Large intestine (tissue), 3 donors: Measurements from ENCODE around the gene FNBP1. TPM values are rescaled to one million over a fixed set of nuclear protein-coding genes. Genes with fewer than 3 reads are reported as not detected.

Source experiments
- DNase-seq, 2 donors: peaks; one replicate each; pipeline versions ENCODE4 v3.0.0 to v3.0.0-alpha.2; 2013
- H3K27ac ChIP-seq: one replicate; pipeline ENCODE4 v1.5.1; 2013; ENCODE audit warnings: low read length
- H3K27me3 ChIP-seq: 2 replicates; pipeline ENCODE4 v1.6.1; 2013; ENCODE audit warnings: low read length; ENCODE audit not compliant: control insufficient read depth, insufficient read depth
- H3K36me3 ChIP-seq: 2 replicates; pipeline ENCODE4 v1.6.1; 2013; ENCODE audit warnings: low read length; ENCODE audit not compliant: control insufficient read depth, insufficient read depth
- H3K4me1 ChIP-seq: one replicate; pipeline ENCODE4 v1.6.1; 2013; ENCODE audit warnings: low read length; ENCODE audit not compliant: control insufficient read depth, insufficient read depth
- H3K4me3 ChIP-seq: one replicate; pipeline ENCODE4 v1.5.1; 2013; ENCODE audit warnings: low read length
- H3K9me3 ChIP-seq: one replicate; pipeline ENCODE4 v1.6.1; 2013; ENCODE audit warnings: mild to moderate bottlenecking, low read depth, low read length, moderate library complexity; ENCODE audit not compliant: control insufficient read depth
- WGBS: methylation state at CpG from one replicate; pipeline ENCODE4 v1.1.5; 2013; ENCODE audit warnings: low lambda C conversion rate; ENCODE audit not compliant: insufficient coverage; 5-methylcytosine and 5-hydroxymethylcytosine counted together
- polyA plus RNA-seq: library from polyadenylated mRNA; unstranded; fragments of 120-200 nt; gene quantifications from one replicate; pipeline ENCODE4 v1.2.1, GENCODE V29; 2013

The FNBP1 gene
- polyA plus RNA-seq, 1 donor, result 25.1 TPM

- no peak for DNase-seq
- no peak overlapping the region for H3K27ac ChIP-seq
- no peaks in the 10 kb centered on the region for H3K27me3 ChIP-seq
- no peaks in the 10 kb centered on the region for H3K4me1 ChIP-seq
- H3K9me3 ChIP-seq, result no peaks in the 10 kb centered on the region
- H3K4me3 ChIP-seq, result no peak overlapping the region
- peaks cover 48% of the 10 kb centered on the region for H3K36me3 ChIP-seq
- no CpG with 5 or more reads among the region's 5 CpGs for WGBS
Observed at GRCh38 chr9:129852579-129852978, 190.4 kb downstream of the FNBP1 start.

- H3K9me3 ChIP-seq, result no peaks in the 10 kb centered on the region
- H3K27me3 ChIP-seq, result no peaks in the 10 kb centered on the region
- H3K4me1 ChIP-seq, result no peaks in the 10 kb centered on the region
- H3K4me3 ChIP-seq, result no peak overlapping the region
- H3K36me3 ChIP-seq, result peaks cover 42% of the 10 kb centered on the region
- WGBS, result no CpG with 5 or more reads among the region's 5 CpGs
- DNase-seq, result no peak
- no peak overlapping the region for H3K27ac ChIP-seq
Observed at GRCh38 chr9:129851821-129852220, 191.2 kb downstream of the FNBP1 start.

GRCh38 chr9:129850821-129851550 lies 192.0 kb downstream of the FNBP1 start:
- 88% methylated on average over 1 of the region's 6 CpGs for WGBS
- no peak overlapping the region for H3K27ac ChIP-seq
- no peaks in the 10 kb centered on the region for H3K9me3 ChIP-seq
- H3K4me1 ChIP-seq, result no peaks in the 10 kb centered on the region
- no peaks in the 10 kb centered on the region for H3K27me3 ChIP-seq
- H3K36me3 ChIP-seq, result peaks cover 35% of the 10 kb centered on the region
- H3K4me3 ChIP-seq, result no peak overlapping the region
- no peak for DNase-seq

GRCh38 chr9:129849901-129850300 lies 193.1 kb downstream of the FNBP1 start:
- H3K36me3 ChIP-seq, result peaks cover 30% of the 10 kb centered on the region
- WGBS, result 100% methylated on average over 1 of the region's 6 CpGs
- H3K27ac ChIP-seq, result no peak overlapping the region

GRCh38 chr9:129848712-129849441 lies 194.1 kb downstream of the FNBP1 start:
- Histone ChIP-seq H3K4me1 (no peaks in the 10 kb centered on the region), H3K27ac (no peak overlapping the region), H3K36me3 (peaks cover 27% of the 10 kb centered on the region), H3K4me3 (no peak overlapping the region), H3K27me3 (no peaks in the 10 kb centered on the region), H3K9me3 (no peaks in the 10 kb centered on the region)
- no peak for DNase-seq
- 80% methylated on average over 1 of the region's 4 CpGs for WGBS

More at GRCh38 chr9:129849901-129850300, 193.1 kb downstream of the FNBP1 start:
- Histone ChIP-seq H3K27me3 (no peaks in the 10 kb centered on the region), H3K4me3 (no peak overlapping the region), H3K4me1 (no peaks in the 10 kb centered on the region), H3K9me3 (no peaks in the 10 kb centered on the region)
- DNase-seq, result no peak

GRCh38 chr9:129845373-129845772 lies 197.6 kb downstream of the FNBP1 start:
- Histone ChIP-seq H3K4me1 (no peaks in the 10 kb centered on the region), H3K27ac (no peak overlapping the region), H3K4me3 (no peak overlapping the region), H3K9me3 (no peaks in the 10 kb centered on the region), H3K36me3 (peaks cover 2% of the 10 kb centered on the region), H3K27me3 (no peaks in the 10 kb centered on the region)
- DNase-seq, result no peak
- WGBS, result 14% methylated on average over 1 of the region's 2 CpGs

- no peaks in the 10 kb centered on the region for H3K9me3 ChIP-seq
- H3K27ac ChIP-seq, result no peak overlapping the region
- WGBS, result no CpG with 5 or more reads among the region's 4 CpGs
- H3K4me3 ChIP-seq, result no peak overlapping the region
- H3K36me3 ChIP-seq, result no peaks in the 10 kb centered on the region
- H3K27me3 ChIP-seq, result no peaks in the 10 kb centered on the region
- peaks cover 4% of the 10 kb centered on the region for H3K4me1 ChIP-seq
- no peak for DNase-seq
Observed at GRCh38 chr9:129841071-129841470, 201.9 kb downstream of the FNBP1 start.

GRCh38 chr9:129840034-129840433 lies 203.0 kb downstream of the FNBP1 start:
- Histone ChIP-seq H3K4me3 (no peak overlapping the region), H3K4me1 (peaks cover 4% of the 10 kb centered on the region), H3K9me3 (no peaks in the 10 kb centered on the region), H3K27ac (no peak overlapping the region), H3K36me3 (no peaks in the 10 kb centered on the region), H3K27me3 (no peaks in the 10 kb centered on the region)
- WGBS, result no CpG with 5 or more reads among the region's 8 CpGs
- DNase-seq, result no peak

- no CpG with 5 or more reads among the region's 10 CpGs for WGBS
- H3K27me3 ChIP-seq, result no peaks in the 10 kb centered on the region
- H3K9me3 ChIP-seq, result no peaks in the 10 kb centered on the region
- H3K27ac ChIP-seq, result no peak overlapping the region
- H3K36me3 ChIP-seq, result no peaks in the 10 kb centered on the region
- no peak for DNase-seq
- H3K4me1 ChIP-seq, result peaks cover 4% of the 10 kb centered on the region
- no peak overlapping the region for H3K4me3 ChIP-seq
Observed at GRCh38 chr9:129839324-129840023, 203.5 kb downstream of the FNBP1 start.

GRCh38 chr9:129838707-129839259 lies 204.2 kb downstream of the FNBP1 start:
- Histone ChIP-seq H3K27ac (no peak overlapping the region), H3K4me3 (no peak overlapping the region), H3K4me1 (peaks cover 4% of the 10 kb centered on the region), H3K36me3 (no peaks in the 10 kb centered on the region), H3K9me3 (no peaks in the 10 kb centered on the region), H3K27me3 (no peaks in the 10 kb centered on the region)
- DNase-seq, result no peak
- no CpG with 5 or more reads among the region's 12 CpGs for WGBS
